SK-N-SH (cell line): Measurements from ENCODE around the gene RFPL4AL1. TPM values are rescaled to one million over a fixed set of nuclear protein-coding genes. Genes with fewer than 3 reads are reported as not detected.
"Not testable (repeated sequence)": the region's sequence is repeated elsewhere in the genome, so short reads cannot be mapped to it uniquely, and the experiment has no call there.

Experiments used
- CTCF ChIA-PET: fragments of 300-600, 350-600 bp; formaldehyde crosslinking; extraction: SDS; loops from one replicate; lab custom pipeline; 2021; lab: Yijun Ruan, JAX
- POLR2A ChIA-PET: fragments of 350-600 bp; sonication (Branson Sonifier 250); formaldehyde crosslinking; extraction: SDS; loops from one replicate; lab custom pipeline; 2020; ENCODE audit warnings: antibody characterized with exemption, inconsistent platforms; lab: Yijun Ruan, JAX
- DNase-seq: peaks from one replicate; pipeline ENCODE4 v3.0.0; 2012
- H2AFZ ChIP-seq: fragments of 200-600 bp; sonication (generic); 2 replicates; pipeline ENCODE4 v1.8.1; 2016; ENCODE audit warnings: antibody characterized with exemption, mild to moderate bottlenecking, low read depth
- H3F3A ChIP-seq: fragments of 200-600 bp; sonication (generic); replicated peaks from 2 replicates; pipeline ENCODE3; 2016; ENCODE audit warnings: antibody characterized with exemption, mild to moderate bottlenecking; ENCODE audit not compliant: insufficient read depth
- H3K27ac ChIP-seq, 2 experiments: fragments of 200-500 bp in 1 of 2; fragments of 200-600 bp in 1 of 2; sonication (Bioruptor generic) in 1 of 2; sonication (generic), shearing (Covaris generic) in 1 of 2; 2 replicates each; pipeline versions ENCODE4 v1.5.1 to v1.6.1; 2014 to 2016; ENCODE audit warnings: low read depth in 2 of 2, inconsistent platforms in 1 of 2, low read length in 1 of 2, mild to moderate bottlenecking in 1 of 2, mixed read lengths in 1 of 2
- H3K27me3 ChIP-seq: fragments of 200-600 bp; sonication (generic), shearing (Covaris generic); 2 replicates; pipeline ENCODE4 v1.6.1; 2016; ENCODE audit warnings: mixed run types; ENCODE audit not compliant: insufficient read depth
- H3K36me3 ChIP-seq, 2 experiments: fragments of 200-500 bp in 1 of 2; fragments of 200-600 bp in 1 of 2; sonication (Bioruptor generic) in 1 of 2; sonication (generic) in 1 of 2; replicated peaks in 1 of 2; 2 replicates each; pipeline versions ENCODE3 to v1.5.1; 2014 to 2016; ENCODE audit warnings: low read length in 1 of 2, mild to moderate bottlenecking in 1 of 2; ENCODE audit not compliant: insufficient read depth in 2 of 2, control insufficient read depth in 1 of 2
- H3K4me1 ChIP-seq, 2 experiments: fragments of 200-500 bp in 1 of 2; fragments of 200-600 bp in 1 of 2; sonication (Bioruptor generic) in 1 of 2; sonication (generic), shearing (Covaris generic) in 1 of 2; 2 replicates each; pipeline versions ENCODE4 v1.5.1 to v1.6.1; 2014 to 2016; ENCODE audit warnings: low read depth in 1 of 2, low read length in 1 of 2, mixed run types in 1 of 2; ENCODE audit not compliant: insufficient read depth in 2 of 2, control insufficient read depth in 1 of 2
- H3K4me2 ChIP-seq: fragments of 200-600 bp; sonication (generic), shearing (Covaris generic); 2 replicates; pipeline ENCODE4 v1.6.1; 2017; ENCODE audit warnings: mixed run types
- H3K4me3 ChIP-seq, 2 experiments: fragments of 200-500 bp in 1 of 2; fragments of 200-600 bp in 1 of 2; sonication (Bioruptor generic) in 1 of 2; sonication (generic), shearing (Covaris generic) in 1 of 2; 2 replicates each; pipeline versions ENCODE4 v1.5.1 to v1.8.1; 2014 to 2016; ENCODE audit warnings: low read depth in 2 of 2, inconsistent platforms in 1 of 2, low read length in 1 of 2, mild to moderate bottlenecking in 1 of 2, mixed read lengths in 1 of 2, moderate library complexity in 1 of 2
- H3K79me2 ChIP-seq: fragments of 200-600 bp; sonication (generic); 2 replicates; pipeline ENCODE4 v1.8.1; 2017; ENCODE audit warnings: mild to moderate bottlenecking; ENCODE audit not compliant: insufficient read depth
- H3K9ac ChIP-seq: fragments of 200-600 bp; sonication (generic); 2 replicates; pipeline ENCODE4 v1.6.1; 2017; ENCODE audit warnings: mixed run types
- H3K9me2 ChIP-seq: fragments of 200-600 bp; sonication (generic); 2 replicates; pipeline ENCODE4 v1.6.1; 2017; ENCODE audit warnings: mixed run types
- H3K9me3 ChIP-seq: fragments of 200-600 bp; sonication (generic); 2 replicates; pipeline ENCODE4 v1.6.1; 2017; ENCODE audit warnings: mixed run types, mild to moderate bottlenecking, moderate library complexity
- H4K20me1 ChIP-seq: fragments of 200-600 bp; sonication (generic); 2 replicates; pipeline ENCODE4 v1.6.1; 2017; ENCODE audit warnings: mild to moderate bottlenecking, mixed run types; ENCODE audit not compliant: insufficient read depth
- CHD2 ChIP-seq: fragments of 150-350 bp; IDR thresholded peaks from 2 replicates; pipeline ENCODE4 v1.6.1; 2018; ENCODE audit warnings: low read length; ENCODE audit not compliant: partially characterized antibody
- CTCF ChIP-seq: fragments of 200-600 bp; sonication (generic); IDR thresholded peaks from 2 replicates; pipeline ENCODE4 v1.6.1; 2017; ENCODE audit warnings: antibody characterized with exemption, mild to moderate bottlenecking, moderate library complexity
- ELF1 ChIP-seq: IDR thresholded peaks from 2 replicates; pipeline ENCODE4 v1.4.0; 2012
- FOSL2 ChIP-seq: IDR thresholded peaks from 2 replicates; pipeline ENCODE4 v1.4.0; 2012; ENCODE audit warnings: low read depth, mild to moderate bottlenecking, moderate library complexity, borderline replicate concordance
- FOXJ3 ChIP-seq: sonication (generic); formaldehyde crosslinking; IDR thresholded peaks from 2 replicates; pipeline ENCODE4 v1.5.1; 2020; ENCODE audit warnings: mild to moderate bottlenecking, missing genetic modification reagents
- GABPA ChIP-seq: IDR thresholded peaks from 2 replicates; pipeline ENCODE4 v1.4.0; 2012; ENCODE audit warnings: low read depth, mild to moderate bottlenecking
- JUND ChIP-seq: IDR thresholded peaks from 2 replicates; pipeline ENCODE4 v1.4.0; 2012
- MAX ChIP-seq: IDR thresholded peaks from 2 replicates; pipeline ENCODE4 v1.4.0; 2012; ENCODE audit warnings: low read depth
- NRF1 ChIP-seq: IDR thresholded peaks from 2 replicates; pipeline ENCODE4 v1.6.1; 2012; ENCODE audit warnings: low read depth, mild to moderate bottlenecking, low read length
- PBX3 ChIP-seq: IDR thresholded peaks from 2 replicates; pipeline ENCODE4; 2012
- POLR2AphosphoS5 ChIP-seq: IDR thresholded peaks from 2 replicates; pipeline ENCODE4 v1.6.1; 2012; ENCODE audit warnings: low read depth, low read length
- RAD21 ChIP-seq: IDR thresholded peaks from 2 replicates; pipeline ENCODE4 v1.6.1; 2012; ENCODE audit warnings: mild to moderate bottlenecking, low read length
- RCOR1 ChIP-seq: fragments of 150-350 bp; IDR thresholded peaks from 2 replicates; pipeline ENCODE4 v1.6.1; 2017; ENCODE audit warnings: antibody characterized with exemption, low read length
- REST ChIP-seq: IDR thresholded peaks from 2 replicates; pipeline ENCODE4 v1.6.1; 2012; ENCODE audit warnings: mild to moderate bottlenecking, low read depth, low read length, moderate library complexity
- SIN3A ChIP-seq: IDR thresholded peaks from 2 replicates; pipeline ENCODE4 v1.6.1; 2012; ENCODE audit warnings: low read depth, mild to moderate bottlenecking, low read length, moderate library complexity, borderline replicate concordance
- TAF1 ChIP-seq: IDR thresholded peaks from 2 replicates; pipeline ENCODE4 v1.6.1; 2012; ENCODE audit warnings: low read depth, mild to moderate bottlenecking, low read length, moderate library complexity, borderline replicate concordance
- TCF12 ChIP-seq: IDR thresholded peaks from 2 replicates; pipeline ENCODE4 v1.4.0; 2012
- YY1 ChIP-seq: IDR thresholded peaks from 2 replicates; pipeline ENCODE4 v1.4.0; 2012; ENCODE audit warnings: low read depth, mild to moderate bottlenecking
- WGBS: methylation state at CpG from one replicate; pipeline ENCODE4 v1.1.6; 2017; ENCODE audit warnings: low lambda C conversion rate; 5-methylcytosine and 5-hydroxymethylcytosine counted together
- polyA plus RNA-seq, 3 experiments: library from polyadenylated mRNA; depleted of rRNA; stranded (reverse); fragments of >200 nt; gene quantifications; 2 replicates each; pipeline ENCODE4 v1.2.3, GENCODE V29; 2012

RFPL4AL1 gene
- not detected in 2 replicates for polyA plus RNA-seq (2012; rRNA removed)
- polyA plus RNA-seq (2012; cell fraction: cytosol; rRNA removed), result not detected in 2 replicates
- polyA plus RNA-seq (2012; cell fraction: nucleus; rRNA removed), result 0.11 TPM in 1 of 2 replicates, not detected in the other

GRCh38 chr19:55768818-55769217 lies at the start of gene RFPL4AL1:
TSS of gene RFPL4AL1 (plus strand) at chr19:55769118. CDS start at chr19:55771805, 2,687 bp downstream.
- H3K4me3 ChIP-seq, H3K4me2 ChIP-seq, H3K9ac ChIP-seq, POLR2A ChIA-PET, H3K36me3 ChIP-seq, H3K27ac ChIP-seq, H3K4me1 ChIP-seq, DNase-seq, H2AFZ ChIP-seq, CTCF ChIA-PET, H3K9me3 ChIP-seq, H3K9me2 ChIP-seq, H4K20me1 ChIP-seq, H3F3A ChIP-seq, H3K79me2 ChIP-seq: not testable (repeated sequence)
- H3K27me3 ChIP-seq, result peaks cover 18% of the 10 kb centered on the region; the same call in 1 of the 2 replicates
- WGBS, result 17% methylated on average over 6 of the region's 6 CpGs

- no peaks in the 10 kb centered on the region for H3K9me3 ChIP-seq
- no peak for TF ChIP-seq CHD2
- no peak for TF ChIP-seq ELF1
- no peak for TF ChIP-seq YY1
- no peak for TF ChIP-seq POLR2AphosphoS5
- TF ChIP-seq RAD21, result no peak
- no peak for TF ChIP-seq CTCF
- TF ChIP-seq MAX, result no peak
- TF ChIP-seq NRF1, result no peak
- no peak for TF ChIP-seq REST
- no peak for TF ChIP-seq GABPA
- TF ChIP-seq TCF12, result no peak
- no peak for TF ChIP-seq TAF1
- TF ChIP-seq JUND, result no peak
- no peak for TF ChIP-seq SIN3A
- no peak for TF ChIP-seq RCOR1
- no peak for TF ChIP-seq FOXJ3 (CRISPR knock-in tag)
- no peak for TF ChIP-seq FOSL2
- no peak for TF ChIP-seq PBX3
- H3K9me2 ChIP-seq, result no peaks in the 10 kb centered on the region
- H3K4me2 ChIP-seq, result no peak overlapping the region
- WGBS, result 0% methylated on average over 5 of the region's 5 CpGs
- no peaks in the 10 kb centered on the region for H4K20me1 ChIP-seq
- POLR2A ChIA-PET, result no interaction called here
- H3K27ac ChIP-seq, result no peak overlapping the region
- CTCF ChIA-PET, result no interaction called here
- H2AFZ ChIP-seq, result no peak overlapping the region
- H3F3A ChIP-seq, result no peaks in the 10 kb centered on the region
- H3K36me3 ChIP-seq, result no peaks in the 10 kb centered on the region
- H3K4me3 ChIP-seq, result no peak overlapping the region
- no peak overlapping the region for H3K9ac ChIP-seq
- H3K4me1 ChIP-seq, result no peaks in the 10 kb centered on the region
- H3K27me3 ChIP-seq, result peaks cover 49% of the 10 kb centered on the region; the same call in 1 of the 2 replicates
- DNase-seq, result no peak
- no peaks in the 10 kb centered on the region for H3K79me2 ChIP-seq
Measured at GRCh38 chr19:55720214-55720746, 48.6 kb upstream of the RFPL4AL1 start.
